ENCODE data around the gene NFX1.
"Not testable (repeated sequence)": the region's sequence is repeated elsewhere in the genome, so short reads cannot be mapped to it uniquely, and the experiment has no call there.

The NFX1 gene

GRCh38 chr9:33364127-33364526 lies 73.8 kb downstream of the NFX1 start:
- no peak for DNase-seq (ENCODE audit: low spot score)

- DNase-seq (ENCODE audit: low spot score), result not testable (repeated sequence)
These were observed 74.5 kb downstream of the NFX1 start for GRCh38 chr9:33364814-33365213.

- no peak for DNase-seq (ENCODE audit: low spot score)
These were observed 76.7 kb downstream of the NFX1 start for GRCh38 chr9:33366979-33367480.

GRCh38 chr9:33372900-33373299 lies 82.6 kb downstream of the NFX1 start:
- no peak for DNase-seq (ENCODE audit: low spot score)

- no peak for DNase-seq (ENCODE audit: low spot score)
These were observed 83.9 kb downstream of the NFX1 start for GRCh38 chr9:33374190-33374589.

- DNase-seq (ENCODE audit: low spot score), result peak; percentile 66
These were observed 84.4 kb downstream of the NFX1 start for GRCh38 chr9:33374634-33375237.

- DNase-seq (ENCODE audit: low spot score), result no peak
These were observed 85.0 kb downstream of the NFX1 start for GRCh38 chr9:33375238-33375840.

GRCh38 chr9:33375841-33376321 lies 85.6 kb downstream of the NFX1 start:
- DNase-seq (ENCODE audit: low spot score), result no peak

GRCh38 chr9:33377089-33377715 lies 86.9 kb downstream of the NFX1 start:
- no peak for DNase-seq (ENCODE audit: low spot score)

- no peak for DNase-seq (ENCODE audit: low spot score)
These were observed 87.9 kb downstream of the NFX1 start for GRCh38 chr9:33378121-33378795.

GRCh38 chr9:33379666-33380389 lies 89.5 kb downstream of the NFX1 start:
- no peak for DNase-seq (ENCODE audit: low spot score)

GRCh38 chr9:33380390-33381094 lies 90.2 kb downstream of the NFX1 start:
- DNase-seq (ENCODE audit: low spot score), result no peak

GRCh38 chr9:33381231-33381791 lies 91.0 kb downstream of the NFX1 start:
- DNase-seq (ENCODE audit: low spot score), result no peak

- DNase-seq (ENCODE audit: low spot score), result not testable (repeated sequence)
These were observed 92.1 kb downstream of the NFX1 start for GRCh38 chr9:33382397-33382796.

GRCh38 chr9:33383396-33383795 lies 93.1 kb downstream of the NFX1 start:
- DNase-seq (ENCODE audit: low spot score), result not testable (repeated sequence)

- not testable (repeated sequence) for DNase-seq (ENCODE audit: low spot score)
These were observed 95.2 kb downstream of the NFX1 start for GRCh38 chr9:33385536-33385935.

- not testable (repeated sequence) for DNase-seq (ENCODE audit: low spot score)
These were observed 95.8 kb downstream of the NFX1 start for GRCh38 chr9:33385979-33386640.

- not testable (repeated sequence) for DNase-seq (ENCODE audit: low spot score)
These were observed 96.3 kb downstream of the NFX1 start for GRCh38 chr9:33386641-33386996.

- not testable (repeated sequence) for DNase-seq (ENCODE audit: low spot score)
These were observed 96.7 kb downstream of the NFX1 start for GRCh38 chr9:33386998-33387397.
